HuH-7 (cell line): ENCODE results near the gene TSC22D4.
A peak's percentile ranks its signal among the peaks of the same experiment; 100 is the strongest.

Experiments used
- DNase-seq: peaks from one replicate; pipeline ENCODE4 v3.0.0; 2011; ENCODE audit warnings: low spot score

TSC22D4 gene

DNA sequence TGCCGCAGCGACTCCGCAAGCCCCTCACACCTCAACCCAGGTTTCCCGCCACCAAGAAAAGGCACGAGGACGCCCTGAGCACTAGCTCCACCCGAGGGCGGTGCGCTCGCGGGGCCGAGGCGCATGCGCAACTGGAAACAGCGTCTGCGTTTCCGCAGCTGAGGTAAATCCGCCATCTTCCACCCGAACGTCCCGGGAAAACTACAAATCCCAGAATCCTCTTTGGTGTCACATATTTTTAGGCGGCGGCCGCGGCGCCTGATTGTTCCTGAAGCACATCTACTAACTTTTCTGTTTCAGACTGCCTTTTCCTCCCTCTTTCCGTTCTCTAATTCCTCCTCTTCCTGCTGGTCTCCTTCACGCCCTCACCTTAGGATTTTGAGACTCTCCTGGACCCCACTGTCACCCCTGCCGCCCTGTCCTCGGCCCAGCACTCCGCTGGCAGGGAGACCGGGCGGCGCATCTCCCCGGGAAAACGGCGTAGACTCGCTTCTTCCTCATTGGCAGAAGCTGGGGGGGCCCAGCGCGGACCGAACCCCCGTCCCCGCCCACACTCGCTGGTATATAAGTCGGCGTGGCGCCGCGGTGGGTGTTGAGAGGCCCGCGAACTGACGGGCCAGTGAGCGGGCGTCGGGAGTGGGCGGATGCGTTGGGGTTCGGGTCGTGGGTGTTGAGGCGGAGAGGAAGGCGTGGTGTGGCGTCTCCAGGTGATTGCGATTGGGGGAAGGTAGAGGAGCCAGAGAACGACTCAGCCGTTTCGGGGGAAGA, 50.6 kb downstream of the TSC22D4 start, which contains the start of gene ZCWPW1:
Gene ZCWPW1, minus strand, starts transcription at position 505 of the 768 bp plus-strand sequence. CDS start 8,054 bp downstream, outside the sequence.
- peak; percentile 80 for DNase-seq

DNA sequence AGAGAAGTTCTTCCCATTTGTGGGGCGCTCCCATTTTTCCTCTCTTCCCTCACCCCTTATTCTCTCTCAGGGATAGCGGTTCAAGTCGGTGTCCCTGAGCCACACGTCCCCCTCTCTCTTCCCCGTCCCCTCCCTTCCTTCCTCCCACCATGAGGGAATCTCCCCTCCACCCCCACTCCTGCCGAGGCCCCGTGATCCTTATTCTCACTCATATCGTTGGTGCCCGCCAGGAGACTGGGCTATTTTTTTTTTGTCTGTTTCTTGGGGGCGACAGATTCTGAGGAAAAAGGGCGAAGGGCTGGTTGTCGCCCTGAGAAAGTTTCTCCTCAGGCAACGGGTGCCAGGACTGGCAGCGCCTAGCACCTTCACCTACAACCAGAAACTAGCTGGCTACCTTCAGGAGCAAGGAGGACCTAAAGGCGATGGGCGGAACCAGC, 51.2 kb downstream of the TSC22D4 start:
- DNase-seq: no peak

DNA sequence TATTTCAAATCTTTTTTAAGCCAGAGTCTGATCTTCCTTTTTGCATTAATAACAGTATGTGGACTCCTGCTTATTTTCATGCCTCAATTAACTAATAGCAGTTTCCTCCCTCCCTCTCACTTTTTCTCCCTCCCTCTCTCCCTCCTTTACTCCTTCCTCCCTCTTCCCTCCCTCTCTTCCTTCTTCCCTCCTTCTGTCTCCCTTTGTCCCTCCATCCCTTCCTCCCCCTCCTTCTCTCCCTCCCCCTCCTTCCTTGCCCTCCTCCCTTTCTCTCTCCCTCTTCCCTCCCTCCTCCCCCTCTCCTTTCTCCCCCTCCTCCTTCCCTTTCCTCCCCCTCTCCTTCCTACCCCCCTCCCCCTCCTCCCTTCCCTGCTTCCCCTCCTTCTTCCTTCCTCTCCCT, 52.5 kb downstream of the TSC22D4 start:
- no peak for DNase-seq

DNA sequence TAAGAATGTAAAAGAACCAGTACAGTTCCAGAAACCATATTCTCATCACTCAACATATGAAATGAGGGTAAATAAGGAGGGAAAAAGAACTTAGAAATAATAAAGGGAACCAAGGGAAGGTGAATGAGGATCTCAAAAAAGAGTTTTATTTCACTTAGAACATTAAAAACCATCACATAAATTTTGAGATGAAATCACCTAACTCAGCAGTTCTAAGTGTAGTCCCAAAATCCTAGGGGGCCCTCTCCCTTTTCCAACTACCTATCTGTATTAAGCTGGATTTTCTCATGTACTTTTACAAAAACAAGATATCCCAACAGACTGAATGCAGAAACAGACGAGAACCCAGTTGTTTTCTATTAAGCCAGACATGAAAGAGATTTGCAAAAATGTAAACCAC, 53.7 kb downstream of the TSC22D4 start:
- DNase-seq: no peak

DNA sequence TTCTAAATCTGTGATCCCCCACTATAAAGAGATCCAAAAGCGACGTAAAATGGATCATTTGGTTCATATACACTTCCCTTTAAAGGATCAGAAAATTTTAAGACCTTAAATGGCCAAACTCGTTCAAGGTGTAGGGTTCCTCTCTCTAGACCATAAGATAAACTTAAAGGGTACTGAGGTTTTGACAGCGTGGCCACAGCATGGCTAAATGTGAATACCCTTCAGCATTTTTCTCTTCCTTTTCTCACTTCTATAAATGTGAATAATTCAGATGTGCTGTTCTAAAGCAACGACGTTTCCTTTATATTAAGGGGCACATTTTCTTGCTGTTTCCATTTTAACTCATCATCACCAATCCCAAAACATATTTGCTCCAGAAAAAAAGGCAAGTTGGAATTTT, 55.7 kb downstream of the TSC22D4 start:
- DNase-seq: no peak

DNA sequence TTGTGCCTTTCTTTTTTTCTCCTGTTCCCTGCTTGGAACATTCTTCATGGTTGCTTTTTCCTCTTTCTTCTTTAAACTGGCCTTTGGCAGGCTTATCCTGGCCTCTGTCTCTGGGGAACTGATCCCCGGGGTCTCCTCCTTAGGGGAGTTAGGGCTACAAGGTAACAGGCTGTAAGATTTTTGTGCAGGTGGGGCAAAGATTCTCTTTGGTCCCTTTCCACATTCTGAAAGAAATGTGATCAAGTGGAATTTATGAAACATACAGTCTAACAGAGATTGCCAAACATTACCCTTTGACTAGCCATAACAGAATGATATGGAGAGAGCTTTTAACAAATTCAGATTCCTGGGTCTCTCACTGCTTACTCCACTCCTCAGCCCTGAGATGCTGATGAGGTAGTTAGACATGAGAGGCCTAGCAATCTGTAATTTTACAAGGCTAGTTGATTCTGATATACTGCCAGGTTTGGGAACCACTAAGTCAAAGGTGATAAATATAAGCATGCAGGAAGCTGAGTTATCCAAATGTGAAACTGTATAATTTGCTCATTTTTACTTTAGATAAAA, 59.3 kb downstream of the TSC22D4 start:
- no peak for DNase-seq

DNA sequence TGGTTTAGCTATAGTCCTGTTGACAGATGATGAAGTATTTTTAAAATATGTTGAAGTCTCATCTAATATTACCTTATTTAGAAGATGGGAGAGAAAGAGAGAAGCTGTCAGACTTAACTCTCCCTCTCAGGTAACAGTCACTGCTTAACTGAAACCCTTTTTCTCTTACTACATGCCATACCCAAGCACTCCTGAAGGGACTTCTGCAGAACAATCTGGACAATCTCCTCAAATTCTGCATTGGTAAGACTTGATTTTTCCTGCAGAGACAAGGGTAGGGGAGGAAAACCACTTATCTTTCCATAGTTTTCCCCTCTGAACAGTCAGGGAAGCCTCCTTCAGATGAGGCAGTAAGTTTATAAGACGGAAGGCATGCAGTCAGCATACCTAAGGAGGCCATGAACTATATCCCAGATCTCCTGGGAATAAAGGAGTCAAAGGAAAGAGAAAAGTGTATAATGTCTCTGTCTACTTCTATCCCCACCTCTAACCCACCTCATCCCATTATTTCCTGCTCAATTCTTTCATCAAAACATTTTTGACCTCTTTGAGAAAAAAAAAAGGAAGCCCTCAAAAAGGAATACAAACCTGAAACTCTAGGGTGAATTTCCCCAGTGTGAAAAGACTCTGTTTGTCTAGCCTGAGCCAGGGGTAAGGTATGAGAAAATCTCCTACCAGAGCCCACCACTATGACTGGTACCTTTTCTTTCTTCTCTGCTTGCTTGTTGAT, 59.9 kb downstream of the TSC22D4 start:
- no peak for DNase-seq
